OCI-LY7 (cell line): Measurements from ENCODE around the gene VAT1L. TPM values are rescaled to one million over a fixed set of nuclear protein-coding genes. Genes with fewer than 3 reads are reported as not detected.

Experiments
- BruUV-seq: library from RNA; stranded (reverse); fragments of 400-500 nt; replicated peaks from 2 replicates; lab custom pipeline; 2021; lab: Mats Ljungman, UMichigan
- CTCF ChIA-PET: fragments of 300-600 bp; sonication (Branson Sonifier 250); formaldehyde crosslinking; loops from one replicate; lab custom pipeline; 2022; ENCODE audit warnings: antibody characterized with exemption; ENCODE audit not compliant: unreplicated experiment; lab: Charles Lee
- POLR2A ChIA-PET: fragments of 300-600 bp; sonication (Branson Sonifier 250); formaldehyde crosslinking; loops from one replicate; lab custom pipeline; 2022; ENCODE audit warnings: antibody characterized with exemption; lab: Charles Lee
- DNase-seq: peaks from one replicate; pipeline ENCODE4 v3.0.0-alpha.2; 2015; ENCODE audit warnings: low spot score
- H2AFZ ChIP-seq: fragments of 200-600 bp; sonication (generic), shearing (Covaris generic); 2 replicates; pipeline ENCODE4 v1.6.1; 2014; ENCODE audit warnings: mild to moderate bottlenecking, antibody characterized with exemption, low read length, moderate library complexity
- H3K27ac ChIP-seq: fragments of 200-600 bp; sonication (generic); 2 replicates; pipeline ENCODE4 v1.5.1; 2014; ENCODE audit warnings: mixed run types, low read depth, mild to moderate bottlenecking, moderate library complexity, low read length, inconsistent platforms; ENCODE audit not compliant: poor library complexity, severe bottlenecking
- H3K36me3 ChIP-seq: fragments of 200-600 bp; sonication (generic); 2 replicates; pipeline ENCODE4 v1.6.1; 2014; ENCODE audit warnings: mild to moderate bottlenecking, antibody characterized with exemption, low read length, moderate library complexity, mixed read lengths; ENCODE audit not compliant: insufficient read depth
- H3K4me1 ChIP-seq: fragments of 200-600 bp; sonication (generic); 2 replicates; pipeline ENCODE4 v1.5.1; 2014; ENCODE audit warnings: mild to moderate bottlenecking, low read length; ENCODE audit not compliant: insufficient read depth, poor library complexity, severe bottlenecking
- H3K4me2 ChIP-seq: fragments of 200-600 bp; sonication (generic); 2 replicates; pipeline ENCODE4 v1.6.1; 2014; ENCODE audit warnings: mild to moderate bottlenecking, low read length
- H3K4me3 ChIP-seq: fragments of 200-600 bp; sonication (generic); 2 replicates; pipeline ENCODE4 v1.5.1; 2014; ENCODE audit warnings: mild to moderate bottlenecking, low read depth, low read length; ENCODE audit not compliant: poor library complexity, severe bottlenecking
- H3K79me2 ChIP-seq: fragments of 200-600 bp; sonication (generic); 2 replicates; pipeline ENCODE4 v1.6.1; 2016; ENCODE audit warnings: low read depth, mild to moderate bottlenecking, low read length, moderate library complexity, mixed read lengths; ENCODE audit not compliant: insufficient read depth
- H3K9me2 ChIP-seq: fragments of 200-600 bp; sonication (generic); 2 replicates; pipeline ENCODE4 v1.6.1; 2016; ENCODE audit warnings: mild to moderate bottlenecking, low read length, mixed read lengths; ENCODE audit not compliant: insufficient read depth
- H3K9me3 ChIP-seq: fragments of 200-600 bp; sonication (generic); 2 replicates; pipeline ENCODE4 v1.6.1; 2014; ENCODE audit warnings: mild to moderate bottlenecking, mixed run types, low read length, mixed read lengths
- H4K20me1 ChIP-seq: fragments of 200-600 bp; sonication (generic); 2 replicates; pipeline ENCODE4 v1.6.1; 2014; ENCODE audit warnings: mild to moderate bottlenecking, antibody characterized with exemption, low read length, moderate library complexity, mixed read lengths; ENCODE audit not compliant: insufficient read depth
- EZH2phosphoT487 ChIP-seq: fragments of 200-600 bp; sonication (generic); IDR thresholded peaks from 2 replicates; pipeline ENCODE4 v1.6.1; 2018; ENCODE audit warnings: low read depth, borderline replicate concordance, mild to moderate bottlenecking, mixed run types, antibody characterized with exemption, low read length, moderate library complexity, mixed read lengths
- intact Hi-C: fragments of 100-400 bp; cut with micrococcal nuclease; formaldehyde crosslinking; loops from one replicate; pipeline ENCODE4 v1.10.0; 2022; ENCODE audit not compliant: unreplicated experiment
- total RNA-seq, 2 experiments: library from RNA; depleted of rRNA in 1 of 2; stranded (reverse); fragments of >200 nt in 1 of 2; shearing (Covaris generic) in 1 of 2; gene quantifications; 2 replicates each; pipeline ENCODE4 v1.2.3, GENCODE V29; 2014 to 2022
- TF ChIP-seq, protein P1 (sequence below): fragments of 200-600 bp; sonication (generic); conservative IDR thresholded peaks from 2 replicates; pipeline ENCODE4 v1.5.1; 2014; ENCODE audit warnings: mild to moderate bottlenecking, antibody characterized with exemption, low read length, moderate library complexity, mixed read lengths

Gene VAT1L
- total RNA-seq, 2 experiments from 2014 or later, result not detected

DNA sequence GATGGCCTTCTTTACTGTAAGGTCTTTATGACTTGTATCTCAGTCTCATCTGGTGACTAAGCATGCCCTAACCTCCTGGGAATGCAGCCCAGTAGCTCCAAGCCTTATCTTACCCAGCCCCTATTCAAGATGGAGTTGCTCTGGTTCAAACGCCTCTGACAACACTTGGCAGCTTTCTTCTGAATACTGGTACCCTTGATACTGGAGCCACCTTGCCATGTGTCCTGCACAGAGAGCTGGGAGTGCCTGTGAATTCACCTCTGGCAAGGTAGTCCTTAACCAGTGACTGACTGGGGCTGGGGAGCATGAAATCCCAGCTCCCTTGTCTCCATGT lies 48.8 kb upstream of the VAT1L start:
- BruUV-seq, result no TSS peak
- H3K27ac ChIP-seq, result no peak overlapping the region

DNA sequence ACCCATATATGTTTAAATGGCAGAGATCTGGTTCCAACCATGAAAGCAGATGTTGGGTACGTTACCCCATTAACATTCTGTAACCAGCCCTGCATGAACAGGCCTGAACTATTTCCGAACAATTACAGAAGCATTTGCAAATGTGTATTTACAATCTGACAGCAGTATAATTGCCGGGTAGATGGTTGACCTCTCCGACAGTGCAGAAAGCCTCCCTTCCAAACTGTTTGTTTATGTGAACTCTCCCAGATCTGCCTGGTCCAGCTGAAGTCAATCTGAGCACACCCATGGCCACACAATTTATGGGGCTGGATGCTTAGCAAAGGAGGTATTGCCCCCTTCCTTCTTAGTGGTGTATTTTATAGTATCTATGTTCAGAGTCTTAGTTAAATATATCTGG lies 44.2 kb upstream of the VAT1L start:
- no peaks in the 10 kb centered on the region for H3K79me2 ChIP-seq
- H3K4me3 ChIP-seq, result no peak overlapping the region
- no peak overlapping the region for H3K27ac ChIP-seq
- H2AFZ ChIP-seq, result no peak overlapping the region
- no peak overlapping the region for H3K4me2 ChIP-seq
- ChIA-PET POLR2A (no interaction called here), CTCF (no interaction called here)
- H3K36me3 ChIP-seq, result no peaks in the 10 kb centered on the region
- TF ChIP-seq EZH2phosphoT487, result no peak
- TF ChIP-seq, protein P1, sequence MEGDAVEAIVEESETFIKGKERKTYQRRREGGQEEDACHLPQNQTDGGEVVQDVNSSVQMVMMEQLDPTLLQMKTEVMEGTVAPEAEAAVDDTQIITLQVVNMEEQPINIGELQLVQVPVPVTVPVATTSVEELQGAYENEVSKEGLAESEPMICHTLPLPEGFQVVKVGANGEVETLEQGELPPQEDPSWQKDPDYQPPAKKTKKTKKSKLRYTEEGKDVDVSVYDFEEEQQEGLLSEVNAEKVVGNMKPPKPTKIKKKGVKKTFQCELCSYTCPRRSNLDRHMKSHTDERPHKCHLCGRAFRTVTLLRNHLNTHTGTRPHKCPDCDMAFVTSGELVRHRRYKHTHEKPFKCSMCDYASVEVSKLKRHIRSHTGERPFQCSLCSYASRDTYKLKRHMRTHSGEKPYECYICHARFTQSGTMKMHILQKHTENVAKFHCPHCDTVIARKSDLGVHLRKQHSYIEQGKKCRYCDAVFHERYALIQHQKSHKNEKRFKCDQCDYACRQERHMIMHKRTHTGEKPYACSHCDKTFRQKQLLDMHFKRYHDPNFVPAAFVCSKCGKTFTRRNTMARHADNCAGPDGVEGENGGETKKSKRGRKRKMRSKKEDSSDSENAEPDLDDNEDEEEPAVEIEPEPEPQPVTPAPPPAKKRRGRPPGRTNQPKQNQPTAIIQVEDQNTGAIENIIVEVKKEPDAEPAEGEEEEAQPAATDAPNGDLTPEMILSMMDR, result no peak
- H3K9me3 ChIP-seq, result no peaks in the 10 kb centered on the region
- DNase-seq, result no peak
- H3K9me2 ChIP-seq, result no peaks in the 10 kb centered on the region
- H3K4me1 ChIP-seq, result no peaks in the 10 kb centered on the region
- intact Hi-C loops, result no loop called here
- BruUV-seq, result no TSS peak
- no peaks in the 10 kb centered on the region for H4K20me1 ChIP-seq

More for the DNA sequence above, 48.8 kb upstream of the VAT1L start:
- H3K4me3 ChIP-seq, result no peak overlapping the region
- intact Hi-C loops, result no loop called here
- H3K36me3 ChIP-seq, result no peaks in the 10 kb centered on the region
- no peaks in the 10 kb centered on the region for H3K4me1 ChIP-seq
- ChIA-PET CTCF (no interaction called here), POLR2A (no interaction called here)
- H3K4me2 ChIP-seq, result no peak overlapping the region
- no peak overlapping the region for H2AFZ ChIP-seq
- H4K20me1 ChIP-seq, result no peaks in the 10 kb centered on the region
- TF ChIP-seq, protein P1, result no peak
- TF ChIP-seq EZH2phosphoT487, result no peak
- no peak for DNase-seq
- H3K9me3 ChIP-seq, result no peaks in the 10 kb centered on the region
- no peaks in the 10 kb centered on the region for H3K9me2 ChIP-seq
- H3K79me2 ChIP-seq, result no peaks in the 10 kb centered on the region

DNA sequence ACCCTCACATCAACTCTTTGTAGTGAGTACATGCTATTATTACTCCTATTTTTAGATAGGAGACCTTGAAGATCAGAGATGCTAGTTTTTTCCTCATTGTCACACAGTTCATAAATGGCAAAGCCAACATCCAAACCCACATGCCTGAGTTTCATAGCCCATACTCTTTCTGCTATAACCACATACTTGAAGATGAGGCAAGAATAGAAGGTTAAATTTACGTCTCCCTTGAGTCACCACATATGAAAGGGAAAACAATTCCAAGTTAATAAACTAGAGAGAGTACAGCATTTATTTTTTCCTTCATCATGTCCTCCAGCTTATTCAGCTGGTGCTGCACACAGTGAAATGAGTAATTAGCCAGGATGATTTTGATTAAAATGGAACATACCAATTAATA lies 42.4 kb upstream of the VAT1L start:
- no peaks in the 10 kb centered on the region for H3K4me1 ChIP-seq
- no peaks in the 10 kb centered on the region for H3K9me2 ChIP-seq
- BruUV-seq, result no TSS peak
- H4K20me1 ChIP-seq, result no peaks in the 10 kb centered on the region
- POLR2A ChIA-PET, result interaction anchor here (1.0 kb wide), 1 partner anchor 220 kb away, joined by 3 read pairs; no protein-coding TSS in a partner anchor
- no peak overlapping the region for H3K4me3 ChIP-seq
- CTCF ChIA-PET, result interaction anchor here (0.5 kb wide), 1 partner anchor 23 kb away, joined by 5 read pairs; the partner anchor contains the start of gene NUDT7
- no peaks in the 10 kb centered on the region for H3K9me3 ChIP-seq
- no peak overlapping the region for H3K4me2 ChIP-seq
- no peak overlapping the region for H3K27ac ChIP-seq
- TF ChIP-seq, protein P1, result no peak
- no peak for TF ChIP-seq EZH2phosphoT487
- intact Hi-C loops, result no loop called here
- DNase-seq, result no peak
- H3K36me3 ChIP-seq, result no peaks in the 10 kb centered on the region
- H3K79me2 ChIP-seq, result no peaks in the 10 kb centered on the region
- H2AFZ ChIP-seq, result no peak overlapping the region
